Central memory CD8-positive, alpha-beta T cell (primary cell): ENCODE measurements around the gene SLC34A3.
"Not testable (repeated sequence)": the region's sequence is repeated elsewhere in the genome, so short reads cannot be mapped to it uniquely, and the experiment has no call there.

ENCODE experiments used
- ATAC-seq: fragments of 150-1000 bp; cut with Tn5 transposase; replicated peaks from 2 replicates; pipeline ENCODE4 v1.10.0; 2022; ENCODE audit warnings: mild to moderate bottlenecking, moderate FRiP score, moderate number of reproducible peaks; ENCODE audit not compliant: poor library complexity, severe bottlenecking; ENCODE audit errors: extremely low read depth
- DNase-seq, 2 donors: peaks; one replicate each; pipeline ENCODE4 v3.0.0; 2021; ENCODE audit warnings: low spot score in 2 of 2
- H3K27ac Mint-ChIP-seq: one replicate; pipeline ENCODE4 v1.8.0; 2022; ENCODE audit warnings: low read depth, mild to moderate bottlenecking, moderate library complexity, mixed read lengths
- H3K27me3 Mint-ChIP-seq: one replicate; pipeline ENCODE4 v1.8.0; 2022; ENCODE audit warnings: mixed read lengths
- H3K36me3 Mint-ChIP-seq: one replicate; pipeline ENCODE4 v1.8.0; 2022; ENCODE audit warnings: mild to moderate bottlenecking, moderate library complexity, mixed read lengths; ENCODE audit not compliant: insufficient read depth
- H3K4me1 Mint-ChIP-seq: one replicate; pipeline ENCODE4 v1.8.0; 2022; ENCODE audit warnings: mixed read lengths
- H3K4me3 Mint-ChIP-seq: one replicate; pipeline ENCODE4 v1.8.0; 2022; ENCODE audit warnings: mild to moderate bottlenecking, moderate library complexity, mixed read lengths
- H3K9me3 Mint-ChIP-seq: one replicate; pipeline ENCODE4 v1.8.0; 2022; ENCODE audit warnings: mixed read lengths

The SLC34A3 gene

GRCh38 chr9:137240841-137241489, 10.3 kb downstream of the SLC34A3 start, which contains the start of gene TUBB4B:
TUBB4B (plus strand) TSS chr9:137241287; CDS start chr9:137241361, 74 bp downstream.
- ATAC-seq: peak; percentile 86
- Mint-ChIP-seq H3K27ac (peak within 1 kb of the TSS; percentile 88), H3K9me3 (no peaks in the 10 kb centered on the region), H3K4me1 (peaks cover 24% of the 10 kb centered on the region), H3K27me3 (no peaks in the 10 kb centered on the region), H3K36me3 (peaks cover 25% of the 10 kb centered on the region), H3K4me3 (peak within 1 kb of the TSS; percentile 92)
- peak; percentile 91 to 98 for DNase-seq

DNA sequence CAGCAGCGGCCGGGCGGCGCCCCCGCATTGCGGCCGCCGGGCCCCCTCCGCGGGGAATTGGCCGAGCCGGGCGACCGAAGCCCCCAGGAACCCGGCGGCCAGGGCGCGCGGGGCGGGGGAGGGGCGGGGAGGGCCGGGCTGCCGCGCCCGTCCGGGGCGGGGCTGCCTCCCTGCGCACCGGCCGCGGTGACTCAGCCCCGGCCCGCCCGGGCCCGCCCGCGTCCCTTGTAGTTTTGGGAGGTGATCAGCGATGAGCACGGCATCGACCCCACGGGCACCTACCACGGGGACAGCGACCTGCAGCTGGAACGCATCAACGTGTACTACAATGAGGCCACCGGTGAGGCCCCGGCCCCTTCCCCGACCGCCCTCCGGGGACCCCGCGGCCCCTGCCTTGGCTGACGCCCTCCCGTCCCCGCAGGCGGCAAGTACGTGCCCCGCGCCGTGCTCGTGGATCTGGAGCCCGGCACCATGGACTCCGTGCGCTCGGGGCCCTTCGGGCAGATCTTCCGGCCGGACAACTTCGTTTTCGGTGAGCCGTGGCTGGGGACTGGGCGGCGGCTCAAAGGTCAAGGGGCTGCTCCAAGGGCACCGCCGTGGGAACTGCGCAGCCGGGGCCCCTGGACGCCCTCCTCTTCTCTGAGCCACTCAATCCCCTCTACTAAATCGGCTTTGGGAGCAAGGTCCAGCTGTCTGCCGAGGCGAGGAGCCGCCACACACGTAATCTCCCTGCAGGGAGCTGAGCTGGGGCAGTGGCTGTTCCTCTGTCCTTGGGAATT, 11.0 kb downstream of the SLC34A3 start:
- H3K4me3 Mint-ChIP-seq: peak overlapping the region; percentile 92
- no peaks in the 10 kb centered on the region for H3K27me3 Mint-ChIP-seq
- H3K9me3 Mint-ChIP-seq: no peaks in the 10 kb centered on the region
- peaks cover 25% of the 10 kb centered on the region for H3K36me3 Mint-ChIP-seq
- ATAC-seq (peak; percentile 17), DNase-seq (no peak)
- peaks cover 24% of the 10 kb centered on the region for H3K4me1 Mint-ChIP-seq
- peak overlapping the region; percentile 88 for H3K27ac Mint-ChIP-seq

DNA sequence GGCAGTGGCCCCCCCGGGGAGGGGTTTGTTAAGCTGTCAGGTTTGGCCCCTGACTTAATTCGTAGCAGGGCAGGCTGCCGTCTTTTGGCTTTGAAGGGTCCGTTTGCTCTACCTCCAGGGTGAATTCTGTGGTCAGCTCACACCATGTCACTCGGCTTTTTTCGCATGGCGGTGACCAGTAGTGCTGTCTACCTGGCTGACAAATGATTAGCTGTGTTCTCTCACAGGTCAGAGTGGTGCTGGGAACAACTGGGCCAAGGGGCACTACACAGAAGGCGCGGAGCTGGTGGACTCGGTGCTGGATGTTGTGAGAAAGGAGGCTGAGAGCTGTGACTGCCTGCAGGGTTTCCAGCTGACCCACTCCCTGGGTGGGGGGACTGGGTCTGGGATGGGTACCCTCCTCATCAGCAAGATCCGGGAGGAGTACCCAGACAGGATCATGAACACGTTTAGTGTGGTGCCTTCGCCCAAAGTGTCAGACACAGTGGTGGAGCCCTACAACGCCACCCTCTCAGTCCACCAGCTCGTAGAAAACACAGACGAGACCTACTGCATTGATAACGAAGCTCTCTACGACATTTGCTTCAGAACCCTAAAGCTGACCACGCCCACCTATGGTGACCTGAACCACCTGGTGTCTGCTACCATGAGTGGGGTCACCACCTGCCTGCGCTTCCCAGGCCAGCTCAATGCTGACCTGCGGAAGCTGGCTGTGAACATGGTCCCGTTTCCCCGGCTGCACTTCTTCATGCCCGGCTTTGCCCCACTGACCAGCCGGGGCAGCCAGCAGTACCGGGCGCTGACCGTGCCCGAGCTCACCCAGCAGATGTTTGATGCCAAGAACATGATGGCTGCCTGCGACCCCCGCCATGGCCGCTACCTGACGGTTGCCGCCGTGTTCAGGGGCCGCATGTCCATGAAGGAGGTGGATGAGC, 11.8 kb downstream of the SLC34A3 start:
- Mint-ChIP-seq H3K36me3 (peaks cover 25% of the 10 kb centered on the region), H3K4me3 (peak overlapping the region; percentile 92), H3K4me1 (peaks cover 24% of the 10 kb centered on the region), H3K27ac (peak overlapping the region; percentile 88), H3K9me3 (no peaks in the 10 kb centered on the region), H3K27me3 (no peaks in the 10 kb centered on the region)
- no peak for DNase-seq
- ATAC-seq: no peak

DNA sequence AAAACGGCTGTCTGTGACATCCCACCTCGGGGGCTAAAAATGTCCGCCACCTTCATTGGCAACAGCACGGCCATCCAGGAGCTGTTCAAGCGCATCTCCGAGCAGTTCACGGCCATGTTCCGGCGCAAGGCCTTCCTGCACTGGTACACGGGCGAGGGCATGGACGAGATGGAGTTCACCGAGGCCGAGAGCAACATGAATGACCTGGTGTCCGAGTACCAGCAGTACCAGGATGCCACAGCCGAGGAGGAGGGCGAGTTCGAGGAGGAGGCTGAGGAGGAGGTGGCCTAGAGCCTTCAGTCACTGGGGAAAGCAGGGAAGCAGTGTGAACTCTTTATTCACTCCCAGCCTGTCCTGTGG, 12.5 kb downstream of the SLC34A3 start:
- peak overlapping the region; percentile 92 for H3K4me3 Mint-ChIP-seq

GRCh38 chr9:137243626-137244485, 13.2 kb downstream of the SLC34A3 start:
- no peak overlapping the region for H3K27ac Mint-ChIP-seq
- H3K36me3 Mint-ChIP-seq: peaks cover 25% of the 10 kb centered on the region
- H3K9me3 Mint-ChIP-seq: no peaks in the 10 kb centered on the region
- DNase-seq: no peak
- ATAC-seq: no peak
- H3K4me1 Mint-ChIP-seq: peaks cover 24% of the 10 kb centered on the region
- H3K27me3 Mint-ChIP-seq: no peaks in the 10 kb centered on the region
- H3K4me3 Mint-ChIP-seq: peak overlapping the region; percentile 92

More for the DNA sequence above, 12.5 kb downstream of the SLC34A3 start:
- H3K27ac Mint-ChIP-seq, ATAC-seq, H3K27me3 Mint-ChIP-seq, H3K9me3 Mint-ChIP-seq, DNase-seq: not testable (repeated sequence)
- peaks cover 25% of the 10 kb centered on the region for H3K36me3 Mint-ChIP-seq
- H3K4me1 Mint-ChIP-seq: peaks cover 24% of the 10 kb centered on the region

DNA sequence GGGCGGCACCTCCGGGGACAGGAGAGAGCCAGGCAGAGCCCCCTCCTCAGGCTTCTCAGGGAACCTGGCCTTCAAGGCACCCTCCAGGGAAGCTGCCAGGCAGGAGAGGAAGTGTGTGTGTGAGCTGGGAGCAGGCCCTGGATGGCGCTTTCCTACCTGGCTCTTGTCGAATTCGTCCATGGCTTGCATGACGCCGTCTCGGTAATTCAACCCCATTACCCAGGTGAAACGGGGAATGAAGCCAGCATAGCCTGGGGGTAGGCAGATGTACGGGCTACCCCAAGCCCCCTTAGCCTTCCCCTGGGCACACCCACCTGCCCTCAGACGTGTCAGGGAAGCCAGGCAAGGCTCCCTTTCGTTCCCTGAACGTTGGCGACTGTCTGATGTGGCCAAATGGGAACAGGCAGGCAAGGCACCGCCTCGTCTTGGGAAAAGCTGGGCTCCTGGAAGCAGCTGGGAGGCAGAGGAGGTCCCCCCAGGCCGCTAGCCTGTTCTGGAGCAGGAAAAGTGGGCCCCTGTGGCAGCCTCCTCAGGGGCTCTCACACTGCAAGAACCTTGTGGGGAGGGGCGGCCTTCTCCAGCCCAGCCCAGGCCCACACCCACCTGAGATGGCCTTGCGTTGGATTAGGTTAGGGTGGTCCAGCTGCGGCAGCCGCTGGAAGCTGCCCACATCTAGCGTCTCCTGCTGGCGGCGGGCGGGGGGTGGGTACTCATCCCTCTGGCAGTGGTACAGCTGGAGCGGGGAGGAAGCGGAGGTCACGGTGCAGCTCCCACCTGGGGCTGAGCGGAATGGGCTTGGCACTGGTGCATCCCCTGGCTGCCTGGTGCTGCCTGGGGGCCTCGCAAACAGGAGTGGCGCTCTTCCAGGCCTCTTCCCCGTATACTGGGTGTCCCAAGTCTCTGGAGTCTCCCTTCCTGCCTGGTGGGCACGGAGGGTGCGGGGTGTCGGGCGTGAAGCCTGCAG, 14.1 kb downstream of the SLC34A3 start:
- Mint-ChIP-seq H3K27me3 (no peaks in the 10 kb centered on the region), H3K9me3 (no peaks in the 10 kb centered on the region), H3K27ac (no peak overlapping the region), H3K36me3 (peaks cover 25% of the 10 kb centered on the region), H3K4me3 (no peak overlapping the region), H3K4me1 (peaks cover 24% of the 10 kb centered on the region)
- ATAC-seq (no peak), DNase-seq (no peak)

DNA sequence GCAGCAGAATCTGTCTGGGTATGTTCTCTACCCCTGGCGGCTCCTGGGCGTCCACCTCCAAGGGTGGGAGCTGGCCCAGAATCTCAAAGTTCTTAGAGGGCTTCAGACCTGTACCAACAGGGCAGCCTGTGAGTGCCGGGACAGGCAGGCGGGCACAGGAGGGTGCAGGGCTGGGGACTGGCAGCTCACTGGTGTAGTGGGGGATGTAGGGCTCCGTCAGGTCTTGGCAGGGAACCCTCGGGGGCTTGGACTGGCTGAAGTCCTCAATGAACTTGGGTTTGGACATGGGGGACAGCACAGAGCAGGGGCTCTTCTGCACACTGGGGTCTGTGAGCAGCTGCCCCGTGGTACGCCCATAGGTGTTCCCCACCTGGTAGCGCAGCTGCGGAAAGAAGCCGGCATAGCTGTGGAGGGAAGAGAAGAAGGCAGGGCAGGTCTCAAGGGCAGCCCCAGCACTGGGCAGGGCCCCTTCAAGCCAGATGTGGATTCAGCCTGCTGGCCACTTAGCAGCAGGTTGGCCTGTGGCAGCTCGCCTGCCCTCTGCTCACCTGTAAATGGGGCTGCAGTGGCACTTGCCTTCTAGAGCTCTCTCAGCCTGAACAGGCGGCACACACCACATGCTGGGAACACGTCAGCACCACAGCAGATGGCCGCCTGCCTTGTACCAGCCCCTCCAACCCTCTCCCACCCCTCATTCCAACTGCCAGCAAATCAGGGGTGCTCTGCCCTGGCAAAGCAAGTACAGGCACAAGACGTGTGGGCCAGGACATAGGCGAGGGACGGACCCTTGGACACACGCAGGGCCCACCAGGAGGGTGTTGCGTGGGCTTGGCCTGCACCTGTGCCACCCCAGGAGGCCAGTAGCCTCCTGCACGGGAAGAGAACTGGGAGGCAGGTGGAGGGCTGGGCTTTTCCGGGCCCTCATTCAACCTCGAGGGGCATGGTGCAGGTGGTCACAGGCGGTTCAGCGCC, 15.0 kb downstream of the SLC34A3 start:
- H3K27me3 Mint-ChIP-seq: no peaks in the 10 kb centered on the region
- DNase-seq: no peak
- ATAC-seq: no peak
- no peak overlapping the region for H3K4me3 Mint-ChIP-seq
- peaks cover 24% of the 10 kb centered on the region for H3K4me1 Mint-ChIP-seq
- H3K9me3 Mint-ChIP-seq: no peaks in the 10 kb centered on the region
- peak overlapping the region; percentile 57 for H3K27ac Mint-ChIP-seq
- peaks cover 23% of the 10 kb centered on the region for H3K36me3 Mint-ChIP-seq

DNA sequence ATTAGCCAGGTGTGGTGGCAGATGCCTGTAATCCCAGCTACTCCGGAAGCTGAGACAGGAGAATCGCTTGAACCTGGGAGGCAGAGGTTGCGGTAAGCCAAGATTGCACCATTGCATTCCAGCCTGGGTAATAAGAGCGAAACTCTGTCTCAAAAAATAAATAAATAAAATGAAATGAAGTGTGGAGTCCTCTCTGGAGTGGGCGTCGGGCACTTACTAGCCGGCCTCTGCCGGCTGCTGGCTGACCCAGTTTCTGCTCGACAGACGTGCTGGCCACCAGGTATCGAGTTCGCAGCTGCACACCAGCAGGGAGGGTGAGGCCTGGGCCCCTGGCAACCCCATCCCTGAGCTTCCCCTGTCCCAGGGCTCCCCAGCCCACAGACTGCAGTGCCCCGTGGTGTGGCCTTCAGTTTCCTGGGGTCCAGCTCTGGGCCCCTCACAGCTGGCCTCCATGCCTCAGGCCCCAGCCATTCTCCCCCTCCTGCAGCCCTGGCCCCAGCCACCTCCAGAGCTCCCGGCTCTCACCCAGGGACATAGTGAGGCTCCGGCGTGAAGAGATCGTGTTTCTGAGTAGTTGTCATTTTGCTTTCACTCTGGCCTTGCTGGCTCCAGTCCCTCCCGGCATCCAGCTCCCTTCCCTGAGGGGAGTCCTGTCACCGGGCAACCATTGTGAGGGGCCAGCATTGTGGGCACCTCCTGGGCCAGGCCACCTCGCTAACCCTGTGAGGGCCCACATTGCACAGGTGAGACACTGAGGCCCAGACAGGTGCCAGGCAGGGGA, 16.6 kb downstream of the SLC34A3 start:
- Mint-ChIP-seq H3K27ac (no peak overlapping the region), H3K36me3 (peaks cover 12% of the 10 kb centered on the region), H3K4me3 (no peak overlapping the region), H3K9me3 (no peaks in the 10 kb centered on the region), H3K4me1 (peaks cover 15% of the 10 kb centered on the region), H3K27me3 (no peaks in the 10 kb centered on the region)
- ATAC-seq (no peak), DNase-seq (no peak)

DNA sequence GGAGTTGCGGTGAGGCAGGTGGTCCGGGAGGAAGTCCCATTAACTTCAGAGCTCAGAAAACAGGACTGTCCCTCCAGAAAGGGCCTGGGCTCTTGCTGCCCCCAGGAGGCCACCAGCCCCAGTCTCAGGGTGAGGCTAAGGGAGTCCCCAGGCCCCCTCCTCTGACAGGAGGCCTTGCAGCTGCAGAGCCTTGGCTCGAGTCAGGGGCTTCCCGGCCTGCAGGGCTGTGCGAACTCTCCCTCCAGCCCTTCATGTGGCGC, 17.1 kb downstream of the SLC34A3 start:
- H3K4me3 Mint-ChIP-seq: no peak overlapping the region
- H3K4me1 Mint-ChIP-seq: peaks cover 10% of the 10 kb centered on the region
- H3K36me3 Mint-ChIP-seq: peaks cover 7% of the 10 kb centered on the region
- H3K9me3 Mint-ChIP-seq: no peaks in the 10 kb centered on the region
- H3K27ac Mint-ChIP-seq: no peak overlapping the region
- ATAC-seq (no peak), DNase-seq (no peak)
- no peaks in the 10 kb centered on the region for H3K27me3 Mint-ChIP-seq
